HCT116 (cell line): ENCODE results near the gene IQCF6. TPM values are rescaled to one million over a fixed set of nuclear protein-coding genes. Genes with fewer than 3 reads are reported as not detected.

ENCODE experiments used
- ATAC-seq: fragments of 200-7000 bp; cut with Tn5 transposase; 2 replicates; pipeline ENCODE4 v1.9.1; 2020; ENCODE audit warnings: mild to moderate bottlenecking, moderate library complexity
- BruUV-seq: library from RNA; stranded (reverse); fragments of 400-500 nt; replicated peaks from 2 replicates; lab custom pipeline; 2021; lab: Mats Ljungman, UMichigan
- CTCF ChIA-PET: fragments of 300-600 bp; sonication (Branson Sonifier 250); formaldehyde crosslinking; loops from one replicate; lab custom pipeline; 2021; ENCODE audit warnings: antibody characterized with exemption; lab: Charles Lee
- POLR2A ChIA-PET: fragments of 300-600, 350-600 bp; sonication (Branson Sonifier 250); formaldehyde crosslinking; loops from one replicate; lab custom pipeline; 2021; ENCODE audit warnings: antibody characterized with exemption; lab: Charles Lee
- RAD21 ChIA-PET, 2 experiments: fragments of 300-600 bp; sonication (Branson Sonifier 250); formaldehyde crosslinking; loops; one replicate each; lab custom pipeline; 2023; ENCODE audit warnings: low total read pairs in 2 of 2; ENCODE audit not compliant: uncharacterized antibody in 2 of 2, unreplicated experiment in 2 of 2, low non-redundant PET in 1 of 2; lab: Charles Lee
- DNase-seq: peaks from one replicate; pipeline ENCODE4 v3.0.0-alpha.2; 2010; ENCODE audit warnings: low read depth, low spot score
- H2AFZ ChIP-seq: fragments of 200-600 bp; shearing (Covaris generic), sonication (generic); 2 replicates; pipeline ENCODE4 v1.6.1; 2017; ENCODE audit warnings: low read depth, mixed run types, mixed read lengths, antibody characterized with exemption, low read length; ENCODE audit not compliant: poor library complexity, severe bottlenecking
- H3K27ac ChIP-seq: 2 replicates; pipeline ENCODE4 v1.5.1; 2012; ENCODE audit warnings: low read depth, low read length
- H3K27me3 ChIP-seq: fragments of 200-600 bp; sonication (generic); 2 replicates; pipeline ENCODE4 v1.6.1; 2016; ENCODE audit warnings: mixed run types, low read length, mixed read lengths; ENCODE audit not compliant: insufficient read depth
- H3K36me3 ChIP-seq, 2 experiments: fragments of 200-500 bp in 1 of 2; fragments of 200-600 bp in 1 of 2; sonication (Bioruptor generic) in 1 of 2; sonication (generic) in 1 of 2; 2 replicates each; pipeline versions ENCODE4 v1.5.1 to v1.6.1; 2014 to 2016; ENCODE audit warnings: low read length in 2 of 2, inconsistent platforms in 1 of 2, mixed read lengths in 1 of 2, mixed run types in 1 of 2; ENCODE audit not compliant: insufficient read depth in 2 of 2, control insufficient read depth in 1 of 2
- H3K4me1 ChIP-seq, 2 experiments: fragments of 200-600 bp in 1 of 2; sonication (generic) in 1 of 2; 2 replicates each; pipeline versions ENCODE4 v1.5.1 to v1.6.1; 2012 to 2017; ENCODE audit warnings: low read length in 2 of 2, inconsistent platforms in 1 of 2, mild to moderate bottlenecking in 1 of 2, mixed read lengths in 1 of 2, mixed run types in 1 of 2, moderate library complexity in 1 of 2; ENCODE audit not compliant: insufficient read depth in 2 of 2, control insufficient read depth in 1 of 2
- H3K4me2 ChIP-seq: fragments of 200-600 bp; sonication (generic); 2 replicates; pipeline ENCODE4 v1.6.1; 2017; ENCODE audit warnings: mixed run types, low read length, mixed read lengths
- H3K4me3 ChIP-seq, 2 experiments: fragments of 200-600 bp in 1 of 2; sonication (generic) in 1 of 2; replicated peaks in 1 of 2; 2 replicates each; pipeline ENCODE4 v1.5.1; 2011 to 2016; ENCODE audit warnings: low read length in 2 of 2, control low read depth in 1 of 2, low read depth in 1 of 2, mild to moderate bottlenecking in 1 of 2, mixed read lengths in 1 of 2, mixed run types in 1 of 2
- H3K79me2 ChIP-seq: fragments of 200-600 bp; sonication (generic); 2 replicates; pipeline ENCODE4 v1.6.1; 2017; ENCODE audit warnings: mild to moderate bottlenecking, mixed run types, low read length, moderate library complexity, mixed read lengths; ENCODE audit not compliant: insufficient read depth
- H3K9ac ChIP-seq: fragments of 200-600 bp; sonication (generic); 2 replicates; pipeline ENCODE4 v1.6.1; 2016; ENCODE audit warnings: low read length, mixed read lengths
- H3K9me2 ChIP-seq: fragments of 200-600 bp; sonication (generic), shearing (Covaris generic); 2 replicates; pipeline ENCODE4 v1.6.1; 2017; ENCODE audit warnings: mixed run types, mild to moderate bottlenecking, moderate library complexity; ENCODE audit not compliant: insufficient read depth
- H3K9me3 ChIP-seq, 2 experiments: fragments of 200-500 bp in 1 of 2; fragments of 200-600 bp in 1 of 2; sonication (Bioruptor generic) in 1 of 2; sonication (generic) in 1 of 2; 2 replicates each; pipeline ENCODE4 v1.6.1; 2014 to 2017; ENCODE audit warnings: low read length in 2 of 2, mixed read lengths in 2 of 2, inconsistent platforms in 1 of 2, low read depth in 1 of 2, mild to moderate bottlenecking in 1 of 2, mixed run types in 1 of 2, moderate library complexity in 1 of 2; ENCODE audit not compliant: control insufficient read depth in 1 of 2, insufficient read depth in 1 of 2
- H4K20me1 ChIP-seq: fragments of 200-600 bp; sonication (generic), shearing (Covaris generic); 2 replicates; pipeline ENCODE4 v1.6.1; 2017; ENCODE audit warnings: mixed run types, mild to moderate bottlenecking, moderate library complexity; ENCODE audit not compliant: insufficient read depth
- CBX3 ChIP-seq: IDR thresholded peaks from 2 replicates; pipeline ENCODE4 v1.6.1; 2012; ENCODE audit warnings: low read depth
- CEBPB ChIP-seq: IDR thresholded peaks from 2 replicates; pipeline ENCODE4 v1.6.1; 2012; ENCODE audit warnings: low read depth
- ELF1 ChIP-seq: IDR thresholded peaks from 2 replicates; pipeline ENCODE4 v1.6.1; 2012; ENCODE audit warnings: low read depth, borderline replicate concordance
- EZH2phosphoT487 ChIP-seq: fragments of 200-600 bp; IDR thresholded peaks from 2 replicates; pipeline ENCODE4 v1.6.1; 2018; ENCODE audit warnings: antibody characterized with exemption, borderline replicate concordance
- FOSL1 ChIP-seq: IDR thresholded peaks from 2 replicates; pipeline ENCODE4 v1.6.1; 2012; ENCODE audit warnings: low read depth
- JUND ChIP-seq: IDR thresholded peaks from 2 replicates; pipeline ENCODE4 v1.6.1; 2012
- POLR2A ChIP-seq: IDR thresholded peaks from 2 replicates; pipeline ENCODE4 v1.7.0; 2011; ENCODE audit warnings: borderline replicate concordance; ENCODE audit not compliant: insufficient read depth, insufficient read length; ENCODE audit errors: extremely low read depth
- SP1 ChIP-seq: IDR thresholded peaks from 2 replicates; pipeline ENCODE4 v1.6.1; 2012; ENCODE audit warnings: low read depth
- SRF ChIP-seq: IDR thresholded peaks from 2 replicates; pipeline ENCODE4 v1.6.1; 2012; ENCODE audit warnings: low read depth
- YY1 ChIP-seq: IDR thresholded peaks from 2 replicates; pipeline ENCODE4 v1.6.1; 2011; ENCODE audit warnings: low read length, low read depth, moderate library complexity, mild to moderate bottlenecking; ENCODE audit not compliant: insufficient replicate concordance; ENCODE audit errors: extremely low read depth
- ZFX ChIP-seq: fragments of 450-650 bp; IDR thresholded peaks from 2 replicates; pipeline ENCODE4 v1.6.1; 2017
- ZNF274 ChIP-seq: fragments of 200-500 bp; sonication (Bioruptor generic); IDR thresholded peaks from 2 replicates; pipeline ENCODE4 v1.6.1; 2014; ENCODE audit warnings: mild to moderate bottlenecking, low read depth, low read length, inconsistent platforms
- intact Hi-C: fragments of 100-400 bp; cut with micrococcal nuclease; formaldehyde crosslinking; loops from 2 replicates; pipeline ENCODE4 v1.10.0; 2022
- total RNA-seq: library from RNA; stranded (reverse); gene quantifications from one replicate; pipeline ENCODE4 v1.2.1, GENCODE V29; 2021; ENCODE audit not compliant: unreplicated experiment
- TF ChIP-seq, protein P1 (sequence below): IDR thresholded peaks from 2 replicates; pipeline ENCODE4 v1.6.1; 2012; ENCODE audit warnings: low read depth
- TF ChIP-seq, protein P2 (sequence below), 3 experiments: fragments of 200-600 bp in 1 of 3; sonication (generic) in 1 of 3; IDR thresholded peaks in 2 of 3; conservative IDR thresholded peaks in 1 of 3; 2 replicates each; pipeline ENCODE4 v1.5.1; 2012 to 2017; ENCODE audit warnings: low read depth in 2 of 3, low read length in 2 of 3, antibody characterized with exemption in 1 of 3, borderline replicate concordance in 1 of 3, control low read depth in 1 of 3, mild to moderate bottlenecking in 1 of 3, mixed read lengths in 1 of 3, mixed run types in 1 of 3, moderate library complexity in 1 of 3; ENCODE audit not compliant: insufficient read depth in 1 of 3
- TF ChIP-seq, protein P3 (sequence below): IDR thresholded peaks from 2 replicates; pipeline ENCODE4 v1.6.1; 2012
- TF ChIP-seq, protein P4 (sequence below): IDR thresholded peaks from 2 replicates; pipeline ENCODE4 v1.6.1; 2012
- TF ChIP-seq, protein P5 (sequence below): IDR thresholded peaks from 2 replicates; pipeline ENCODE4 v1.6.1; 2011; ENCODE audit warnings: mild to moderate bottlenecking, low read length, moderate library complexity; ENCODE audit not compliant: insufficient replicate concordance; ENCODE audit errors: extremely low read depth

Gene IQCF6
- total RNA-seq, 1 experiment from 2014 or later = not detected

DNA sequence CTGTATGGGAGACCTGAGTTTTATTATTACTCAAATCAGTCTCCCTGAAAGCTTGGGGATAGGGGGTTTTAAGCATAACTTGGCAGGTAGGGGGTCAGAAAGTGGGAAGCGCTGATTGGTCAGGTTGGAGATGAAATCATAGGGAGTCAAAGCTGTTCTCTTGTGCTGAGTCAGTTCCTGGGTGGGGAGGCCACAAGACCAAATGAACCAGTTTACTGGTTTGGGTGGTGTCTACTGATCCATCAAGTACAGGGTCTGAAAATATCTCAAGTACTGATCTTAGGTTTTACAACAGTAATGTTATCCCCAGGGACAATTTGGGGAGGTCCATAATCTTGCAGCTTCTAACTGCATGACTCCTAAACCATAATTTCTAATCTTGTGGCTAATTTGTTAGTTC, 17.8 kb upstream of the IQCF6 start:
- no TSS peak for BruUV-seq
- Histone ChIP-seq H3K4me1 (peaks cover 0 to 14% of the 10 kb centered on the region in 2 experiments; a peak in 2 of 4 replicates), H3K27me3 (no peaks in the 10 kb centered on the region), H3K9me2 (no peaks in the 10 kb centered on the region), H3K36me3 (no peaks in the 10 kb centered on the region), H2AFZ (no peak overlapping the region), H3K9me3 (no peaks in the 10 kb centered on the region), H3K79me2 (no peaks in the 10 kb centered on the region), H3K27ac (no peak overlapping the region), H3K4me3 (no peak overlapping the region), H4K20me1 (no peaks in the 10 kb centered on the region), H3K9ac (no peak overlapping the region), H3K4me2 (no peak overlapping the region)
- ATAC-seq (no peak), DNase-seq (no peak)
- CTCF ChIA-PET = interaction anchor here (0.8 to 1.1 kb wide), 2 partner anchors 23 to 78 kb away, joined by 3 read pairs; no protein-coding TSS in a partner anchor
- POLR2A ChIA-PET = no interaction called here
- TF ChIP-seq, protein P1, sequence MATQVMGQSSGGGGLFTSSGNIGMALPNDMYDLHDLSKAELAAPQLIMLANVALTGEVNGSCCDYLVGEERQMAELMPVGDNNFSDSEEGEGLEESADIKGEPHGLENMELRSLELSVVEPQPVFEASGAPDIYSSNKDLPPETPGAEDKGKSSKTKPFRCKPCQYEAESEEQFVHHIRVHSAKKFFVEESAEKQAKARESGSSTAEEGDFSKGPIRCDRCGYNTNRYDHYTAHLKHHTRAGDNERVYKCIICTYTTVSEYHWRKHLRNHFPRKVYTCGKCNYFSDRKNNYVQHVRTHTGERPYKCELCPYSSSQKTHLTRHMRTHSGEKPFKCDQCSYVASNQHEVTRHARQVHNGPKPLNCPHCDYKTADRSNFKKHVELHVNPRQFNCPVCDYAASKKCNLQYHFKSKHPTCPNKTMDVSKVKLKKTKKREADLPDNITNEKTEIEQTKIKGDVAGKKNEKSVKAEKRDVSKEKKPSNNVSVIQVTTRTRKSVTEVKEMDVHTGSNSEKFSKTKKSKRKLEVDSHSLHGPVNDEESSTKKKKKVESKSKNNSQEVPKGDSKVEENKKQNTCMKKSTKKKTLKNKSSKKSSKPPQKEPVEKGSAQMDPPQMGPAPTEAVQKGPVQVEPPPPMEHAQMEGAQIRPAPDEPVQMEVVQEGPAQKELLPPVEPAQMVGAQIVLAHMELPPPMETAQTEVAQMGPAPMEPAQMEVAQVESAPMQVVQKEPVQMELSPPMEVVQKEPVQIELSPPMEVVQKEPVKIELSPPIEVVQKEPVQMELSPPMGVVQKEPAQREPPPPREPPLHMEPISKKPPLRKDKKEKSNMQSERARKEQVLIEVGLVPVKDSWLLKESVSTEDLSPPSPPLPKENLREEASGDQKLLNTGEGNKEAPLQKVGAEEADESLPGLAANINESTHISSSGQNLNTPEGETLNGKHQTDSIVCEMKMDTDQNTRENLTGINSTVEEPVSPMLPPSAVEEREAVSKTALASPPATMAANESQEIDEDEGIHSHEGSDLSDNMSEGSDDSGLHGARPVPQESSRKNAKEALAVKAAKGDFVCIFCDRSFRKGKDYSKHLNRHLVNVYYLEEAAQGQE = no peak
- TF ChIP-seq, protein P2, sequence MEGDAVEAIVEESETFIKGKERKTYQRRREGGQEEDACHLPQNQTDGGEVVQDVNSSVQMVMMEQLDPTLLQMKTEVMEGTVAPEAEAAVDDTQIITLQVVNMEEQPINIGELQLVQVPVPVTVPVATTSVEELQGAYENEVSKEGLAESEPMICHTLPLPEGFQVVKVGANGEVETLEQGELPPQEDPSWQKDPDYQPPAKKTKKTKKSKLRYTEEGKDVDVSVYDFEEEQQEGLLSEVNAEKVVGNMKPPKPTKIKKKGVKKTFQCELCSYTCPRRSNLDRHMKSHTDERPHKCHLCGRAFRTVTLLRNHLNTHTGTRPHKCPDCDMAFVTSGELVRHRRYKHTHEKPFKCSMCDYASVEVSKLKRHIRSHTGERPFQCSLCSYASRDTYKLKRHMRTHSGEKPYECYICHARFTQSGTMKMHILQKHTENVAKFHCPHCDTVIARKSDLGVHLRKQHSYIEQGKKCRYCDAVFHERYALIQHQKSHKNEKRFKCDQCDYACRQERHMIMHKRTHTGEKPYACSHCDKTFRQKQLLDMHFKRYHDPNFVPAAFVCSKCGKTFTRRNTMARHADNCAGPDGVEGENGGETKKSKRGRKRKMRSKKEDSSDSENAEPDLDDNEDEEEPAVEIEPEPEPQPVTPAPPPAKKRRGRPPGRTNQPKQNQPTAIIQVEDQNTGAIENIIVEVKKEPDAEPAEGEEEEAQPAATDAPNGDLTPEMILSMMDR (IDR thresholded peaks at IDR 0.05 in 2 of 3, conservative IDR thresholded peaks at IDR 0.05 in 1 of 3; ENCODE audit: borderline replicate concordance in 1 of 3, insufficient read depth in 1 of 3, low read depth in 2 of 3, low read length in 2 of 3) = no peak
- TF ChIP-seq SP1 (no peak), POLR2A (no peak), CBX3 (no peak), FOSL1 (no peak), SRF (no peak), YY1 (no peak), ZFX (no peak), ELF1 (no peak), EZH2phosphoT487 (no peak), JUND (no peak), ZNF274 (no peak), CEBPB (no peak)
- TF ChIP-seq, protein P3, sequence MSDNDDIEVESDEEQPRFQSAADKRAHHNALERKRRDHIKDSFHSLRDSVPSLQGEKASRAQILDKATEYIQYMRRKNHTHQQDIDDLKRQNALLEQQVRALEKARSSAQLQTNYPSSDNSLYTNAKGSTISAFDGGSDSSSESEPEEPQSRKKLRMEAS = no peak
- TF ChIP-seq, protein P4, sequence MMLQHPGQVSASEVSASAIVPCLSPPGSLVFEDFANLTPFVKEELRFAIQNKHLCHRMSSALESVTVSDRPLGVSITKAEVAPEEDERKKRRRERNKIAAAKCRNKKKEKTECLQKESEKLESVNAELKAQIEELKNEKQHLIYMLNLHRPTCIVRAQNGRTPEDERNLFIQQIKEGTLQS = no peak
- TF ChIP-seq, protein P5, sequence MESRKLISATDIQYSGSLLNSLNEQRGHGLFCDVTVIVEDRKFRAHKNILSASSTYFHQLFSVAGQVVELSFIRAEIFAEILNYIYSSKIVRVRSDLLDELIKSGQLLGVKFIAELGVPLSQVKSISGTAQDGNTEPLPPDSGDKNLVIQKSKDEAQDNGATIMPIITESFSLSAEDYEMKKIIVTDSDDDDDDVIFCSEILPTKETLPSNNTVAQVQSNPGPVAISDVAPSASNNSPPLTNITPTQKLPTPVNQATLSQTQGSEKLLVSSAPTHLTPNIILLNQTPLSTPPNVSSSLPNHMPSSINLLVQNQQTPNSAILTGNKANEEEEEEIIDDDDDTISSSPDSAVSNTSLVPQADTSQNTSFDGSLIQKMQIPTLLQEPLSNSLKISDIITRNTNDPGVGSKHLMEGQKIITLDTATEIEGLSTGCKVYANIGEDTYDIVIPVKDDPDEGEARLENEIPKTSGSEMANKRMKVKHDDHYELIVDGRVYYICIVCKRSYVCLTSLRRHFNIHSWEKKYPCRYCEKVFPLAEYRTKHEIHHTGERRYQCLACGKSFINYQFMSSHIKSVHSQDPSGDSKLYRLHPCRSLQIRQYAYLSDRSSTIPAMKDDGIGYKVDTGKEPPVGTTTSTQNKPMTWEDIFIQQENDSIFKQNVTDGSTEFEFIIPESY = no peak
- intact Hi-C loops = no loop called here
- RAD21 ChIA-PET = no interaction called here
